Activated B cell treated with CpG ODN at 0.5 μM for 24 hours (primary cell): ENCODE data around the gene PROS1. TPM values are rescaled to one million over a fixed set of nuclear protein-coding genes. Genes with fewer than 3 reads are reported as not detected.
"Not testable (repeated sequence)": the region's sequence is repeated elsewhere in the genome, so short reads cannot be mapped to it uniquely, and the experiment has no call there.

ENCODE experiments used
- ATAC-seq: fragments of 200-7000 bp; cut with Tn5 transposase; one replicate; pipeline ENCODE4 v1.10.0; 2021; ENCODE audit warnings: low read depth, mild to moderate bottlenecking, moderate library complexity
- CTCF ChIA-PET: fragments of 350-600 bp; sonication (Branson Sonifier 250); formaldehyde crosslinking; loops from one replicate; lab custom pipeline; 2021; ENCODE audit warnings: antibody characterized with exemption; lab: Charles Lee
- POLR2A ChIA-PET: fragments of 350-600 bp; sonication (Branson Sonifier 250); formaldehyde crosslinking; loops from one replicate; lab custom pipeline; 2021; ENCODE audit warnings: antibody characterized with exemption; lab: Charles Lee
- DNase-seq: peaks from one replicate; pipeline ENCODE4 v3.0.0; 2022
- H3K27ac Mint-ChIP-seq: one replicate; pipeline ENCODE4 v1.8.0; 2020; ENCODE audit warnings: mixed read lengths
- H3K27me3 Mint-ChIP-seq: one replicate; pipeline ENCODE4 v1.8.0; 2021; ENCODE audit warnings: mixed read lengths
- H3K36me3 Mint-ChIP-seq: one replicate; pipeline ENCODE4 v1.8.0; 2021; ENCODE audit warnings: low read depth, mixed read lengths
- H3K4me1 Mint-ChIP-seq: one replicate; pipeline ENCODE4 v1.8.0; 2021; ENCODE audit warnings: mixed read lengths
- H3K4me3 Mint-ChIP-seq: one replicate; pipeline ENCODE4 v1.8.0; 2020; ENCODE audit warnings: mild to moderate bottlenecking, mixed read lengths
- H3K9me3 Mint-ChIP-seq: one replicate; pipeline ENCODE4 v1.8.0; 2020; ENCODE audit warnings: mixed read lengths
- intact Hi-C: fragments of 100-400 bp; cut with micrococcal nuclease; formaldehyde crosslinking; loops from one replicate; pipeline ENCODE4 v1.15.1; 2024
- total RNA-seq: library from RNA; stranded (reverse); gene quantifications from 2 replicates; pipeline ENCODE4 v1.2.3, GENCODE V29; 2022
- TF ChIP-seq, protein P1 (sequence below): fragments of 200-600 bp; IDR thresholded peaks from one replicate; pipeline ENCODE4 v1.8.0; 2022; ENCODE audit warnings: antibody characterized with exemption, mild to moderate bottlenecking

The PROS1 gene
- total RNA-seq, 1 donor from 2014 or later = not detected

DNA sequence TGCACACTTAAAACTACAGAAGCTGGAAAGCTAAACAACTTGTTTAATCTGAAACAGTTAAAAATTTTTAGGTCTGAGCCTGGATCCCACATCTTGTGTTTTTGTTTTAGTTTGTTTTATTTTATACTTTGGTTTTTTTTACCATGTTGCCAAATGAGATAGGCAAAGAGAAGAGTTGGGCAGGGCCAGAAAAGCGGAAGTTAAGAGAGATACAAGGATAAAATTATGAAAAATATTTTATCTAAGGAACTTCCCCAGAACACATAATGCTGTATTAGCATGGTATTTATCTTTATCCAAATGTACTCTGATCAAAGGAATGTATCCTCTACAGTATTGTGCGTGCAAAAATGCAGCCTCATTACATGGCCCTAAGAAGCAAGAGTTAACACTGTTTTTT, 50.7 kb downstream of the PROS1 start:
- intact Hi-C loops = no loop called here
- CTCF ChIA-PET = no interaction called here
- Mint-ChIP-seq H3K36me3 (no peaks in the 10 kb centered on the region), H3K27ac (no peak overlapping the region), H3K4me1 (no peaks in the 10 kb centered on the region), H3K27me3 (no peaks in the 10 kb centered on the region), H3K9me3 (no peaks in the 10 kb centered on the region), H3K4me3 (no peak overlapping the region)
- POLR2A ChIA-PET = no interaction called here
- TF ChIP-seq, protein P1, sequence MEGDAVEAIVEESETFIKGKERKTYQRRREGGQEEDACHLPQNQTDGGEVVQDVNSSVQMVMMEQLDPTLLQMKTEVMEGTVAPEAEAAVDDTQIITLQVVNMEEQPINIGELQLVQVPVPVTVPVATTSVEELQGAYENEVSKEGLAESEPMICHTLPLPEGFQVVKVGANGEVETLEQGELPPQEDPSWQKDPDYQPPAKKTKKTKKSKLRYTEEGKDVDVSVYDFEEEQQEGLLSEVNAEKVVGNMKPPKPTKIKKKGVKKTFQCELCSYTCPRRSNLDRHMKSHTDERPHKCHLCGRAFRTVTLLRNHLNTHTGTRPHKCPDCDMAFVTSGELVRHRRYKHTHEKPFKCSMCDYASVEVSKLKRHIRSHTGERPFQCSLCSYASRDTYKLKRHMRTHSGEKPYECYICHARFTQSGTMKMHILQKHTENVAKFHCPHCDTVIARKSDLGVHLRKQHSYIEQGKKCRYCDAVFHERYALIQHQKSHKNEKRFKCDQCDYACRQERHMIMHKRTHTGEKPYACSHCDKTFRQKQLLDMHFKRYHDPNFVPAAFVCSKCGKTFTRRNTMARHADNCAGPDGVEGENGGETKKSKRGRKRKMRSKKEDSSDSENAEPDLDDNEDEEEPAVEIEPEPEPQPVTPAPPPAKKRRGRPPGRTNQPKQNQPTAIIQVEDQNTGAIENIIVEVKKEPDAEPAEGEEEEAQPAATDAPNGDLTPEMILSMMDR = no peak
- DNase-seq = no peak
- no peak for ATAC-seq

DNA sequence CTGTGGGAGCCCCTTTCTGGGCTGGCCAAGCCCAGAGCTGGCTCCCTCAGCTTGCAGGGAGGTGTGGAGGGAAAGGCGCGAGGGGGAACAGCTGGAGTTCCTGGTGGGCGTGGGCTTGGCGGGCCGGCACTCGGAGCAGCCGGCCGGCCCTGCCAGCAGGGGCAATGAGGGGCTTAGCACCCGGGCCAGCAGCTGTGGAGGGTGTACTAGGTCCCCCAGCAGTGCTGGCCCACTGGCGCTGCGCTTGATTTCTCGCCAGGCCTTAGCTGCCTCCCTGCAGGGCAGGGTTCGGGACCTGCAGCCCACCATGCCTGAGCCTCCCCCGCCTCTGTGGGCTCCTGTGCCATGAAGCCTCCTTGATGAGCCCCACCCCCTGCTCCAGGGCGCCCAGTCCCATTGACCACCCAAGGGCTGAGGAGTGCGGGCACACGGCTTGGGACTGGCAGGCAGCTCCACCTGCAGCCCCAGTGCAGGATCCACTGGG, 56.1 kb downstream of the PROS1 start:
- intact Hi-C loops, H3K27me3 Mint-ChIP-seq, H3K27ac Mint-ChIP-seq, H3K9me3 Mint-ChIP-seq, H3K4me1 Mint-ChIP-seq, ATAC-seq, POLR2A ChIA-PET, DNase-seq, H3K36me3 Mint-ChIP-seq, H3K4me3 Mint-ChIP-seq, CTCF ChIA-PET: not testable (repeated sequence)

DNA sequence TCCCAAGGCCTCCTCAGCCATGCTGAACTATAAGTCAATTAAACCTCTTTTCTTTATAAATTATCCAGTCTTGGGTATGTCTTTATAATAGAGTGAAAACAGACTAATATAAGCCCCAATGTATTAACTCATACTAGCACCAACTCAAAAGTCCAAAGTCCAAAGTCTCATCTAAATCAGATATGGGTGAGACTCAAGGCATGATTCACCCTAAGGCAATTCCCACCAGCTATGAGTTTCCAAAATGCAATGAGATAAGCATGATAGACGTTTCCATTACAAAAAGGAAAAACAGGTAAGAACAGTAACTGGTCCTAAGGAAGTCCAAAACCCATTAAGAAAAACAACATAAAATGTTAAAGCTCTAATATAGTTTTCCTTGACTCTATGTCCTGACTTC, 60.1 kb downstream of the PROS1 start:
- ATAC-seq, POLR2A ChIA-PET, H3K4me3 Mint-ChIP-seq, H3K27me3 Mint-ChIP-seq, CTCF ChIA-PET, H3K4me1 Mint-ChIP-seq, H3K36me3 Mint-ChIP-seq, DNase-seq, H3K27ac Mint-ChIP-seq, intact Hi-C loops, H3K9me3 Mint-ChIP-seq: not testable (repeated sequence)

DNA sequence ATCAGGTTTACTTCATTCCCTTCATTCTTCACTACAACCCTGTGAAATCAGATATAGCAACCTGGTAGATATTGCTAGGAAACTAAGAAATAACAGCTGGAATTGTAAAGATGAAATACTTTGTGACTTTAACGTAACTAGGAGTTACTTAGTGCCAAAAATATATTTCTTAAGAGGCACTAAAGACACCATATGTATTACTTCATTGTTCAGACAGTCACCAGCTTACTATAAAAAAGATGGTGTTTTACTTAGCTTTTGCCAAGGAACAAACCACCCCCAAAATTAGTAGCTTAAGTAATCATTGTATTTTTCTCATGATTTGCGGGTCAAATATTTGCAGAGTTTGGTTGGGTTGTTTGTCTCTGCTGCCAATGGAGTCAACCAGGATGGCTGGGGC, 62.5 kb downstream of the PROS1 start:
- Mint-ChIP-seq H3K9me3 (peaks cover 3% of the 10 kb centered on the region), H3K36me3 (no peaks in the 10 kb centered on the region), H3K4me3 (no peak overlapping the region), H3K27ac (no peak overlapping the region), H3K4me1 (no peaks in the 10 kb centered on the region), H3K27me3 (no peaks in the 10 kb centered on the region)
- ChIA-PET CTCF (no interaction called here), POLR2A (no interaction called here)
- TF ChIP-seq, protein P1 = no peak
- intact Hi-C loops = no loop called here
- ATAC-seq (no peak), DNase-seq (no peak)

DNA sequence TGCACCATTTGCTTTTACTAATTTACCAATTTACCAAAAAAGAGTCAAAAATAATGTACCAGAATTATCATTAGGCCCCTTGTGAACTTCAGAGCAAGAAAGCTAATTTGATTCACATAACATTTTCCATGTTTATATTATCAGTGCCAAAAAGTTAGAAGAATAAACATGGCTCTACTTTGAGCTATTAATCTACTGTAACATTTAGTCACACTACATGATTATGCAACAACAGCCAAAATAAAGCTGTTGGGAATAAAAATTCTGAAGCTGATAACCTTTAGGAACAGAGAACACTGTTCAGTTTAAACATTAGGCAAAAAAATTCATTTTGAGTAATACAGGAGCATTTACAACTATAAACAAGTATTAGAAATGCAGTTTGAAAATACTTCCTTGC, 63.6 kb downstream of the PROS1 start:
- POLR2A ChIA-PET = no interaction called here
- no peak overlapping the region for H3K27ac Mint-ChIP-seq
- TF ChIP-seq, protein P1 = no peak

DNA sequence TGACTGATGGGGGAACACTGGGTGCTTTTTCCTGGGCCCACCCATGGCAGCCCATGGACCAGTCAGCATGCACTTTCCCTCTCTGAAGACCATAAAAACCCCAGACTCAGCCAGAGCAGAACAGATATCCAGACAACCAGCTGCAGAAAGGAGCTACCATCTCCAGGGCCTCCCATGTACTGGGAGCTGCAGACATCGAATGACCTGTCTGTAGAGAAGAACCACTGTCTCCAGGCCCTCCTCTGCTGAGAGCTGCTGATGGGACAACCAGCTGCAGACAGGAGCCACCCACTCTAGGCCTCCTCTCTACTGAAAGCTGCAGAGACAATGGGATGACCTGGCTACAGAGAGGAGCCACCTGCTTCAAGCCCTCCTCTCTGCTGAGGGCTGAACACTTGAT, 66.6 kb downstream of the PROS1 start:
- no peaks in the 10 kb centered on the region for H3K27me3 Mint-ChIP-seq
- ATAC-seq (no peak), DNase-seq (no peak)
- TF ChIP-seq, protein P1 = no peak
- intact Hi-C loops = no loop called here
- H3K36me3 Mint-ChIP-seq = no peaks in the 10 kb centered on the region
- no peaks in the 10 kb centered on the region for H3K4me1 Mint-ChIP-seq
- H3K27ac Mint-ChIP-seq = no peak overlapping the region
- CTCF ChIA-PET = no interaction called here
- peaks cover 2% of the 10 kb centered on the region for H3K9me3 Mint-ChIP-seq
- POLR2A ChIA-PET = no interaction called here
- no peak overlapping the region for H3K4me3 Mint-ChIP-seq

More for the DNA sequence above, 63.6 kb downstream of the PROS1 start:
- H3K4me1 Mint-ChIP-seq = no peaks in the 10 kb centered on the region
- H3K4me3 Mint-ChIP-seq = no peak overlapping the region
- intact Hi-C loops = no loop called here
- peaks cover 3% of the 10 kb centered on the region for H3K9me3 Mint-ChIP-seq
- no peaks in the 10 kb centered on the region for H3K27me3 Mint-ChIP-seq
- ATAC-seq = no peak
- no peak for DNase-seq
- CTCF ChIA-PET = no interaction called here
- H3K36me3 Mint-ChIP-seq = no peaks in the 10 kb centered on the region
